Liver (tissue), 9 donors: Measurements from ENCODE around the gene ENPP3. TPM values are rescaled to one million over a fixed set of nuclear protein-coding genes. Genes with fewer than 3 reads are reported as not detected.

Source experiments
- DNase-seq: peaks from one replicate; pipeline ENCODE4 v3.0.0-alpha.2; 2017; ENCODE audit warnings: low spot score
- H3K27ac ChIP-seq, 2 donors: one replicate each; pipeline ENCODE4 v1.7.0; 2013; ENCODE audit warnings: inconsistent platforms in 2 of 2, low read length in 2 of 2, control low read depth in 1 of 2, low read depth in 1 of 2, mild to moderate bottlenecking in 1 of 2
- H3K27me3 ChIP-seq, 4 donors: one replicate each; pipeline versions ENCODE4 v1.6.1 to v1.7.0; 2013; ENCODE audit warnings: low read length in 3 of 4, inconsistent platforms in 1 of 4, mild to moderate bottlenecking in 1 of 4, moderate library complexity in 1 of 4; ENCODE audit not compliant: control insufficient read depth in 4 of 4, insufficient read depth in 4 of 4
- H3K36me3 ChIP-seq, 4 donors: one replicate each; pipeline versions ENCODE4 v1.6.1 to v1.7.0; 2013; ENCODE audit warnings: low read length in 3 of 4, mild to moderate bottlenecking in 3 of 4, low read depth in 1 of 4, moderate library complexity in 1 of 4; ENCODE audit not compliant: control insufficient read depth in 4 of 4, insufficient read depth in 3 of 4
- H3K4me1 ChIP-seq, 4 donors: one replicate each; pipeline versions ENCODE4 v1.6.1 to v1.7.0; 2013; ENCODE audit warnings: low read length in 3 of 4, mild to moderate bottlenecking in 3 of 4, moderate library complexity in 1 of 4; ENCODE audit not compliant: control insufficient read depth in 4 of 4, insufficient read depth in 4 of 4
- H3K4me3 ChIP-seq, 3 donors: one replicate each; pipeline versions ENCODE4 v1.6.1 to v1.7.0; 2013; ENCODE audit warnings: low read length in 3 of 3, control low read depth in 1 of 3, low read depth in 1 of 3, mild to moderate bottlenecking in 1 of 3
- H3K9ac ChIP-seq, 2 donors: one replicate each; pipeline ENCODE4 v1.7.0; 2013; ENCODE audit warnings: low read length in 2 of 2, mild to moderate bottlenecking in 2 of 2, moderate library complexity in 2 of 2, control low read depth in 1 of 2, low read depth in 1 of 2
- H3K9me3 ChIP-seq, 4 donors: one replicate each; pipeline versions ENCODE4 v1.6.1 to v1.7.0; 2013; ENCODE audit warnings: low read length in 3 of 4; ENCODE audit not compliant: control insufficient read depth in 4 of 4
- EGR1 ChIP-seq, 2 donors: IDR thresholded peaks; 2 replicates each; pipeline ENCODE4 v1.6.1; 2016 to 2018; ENCODE audit warnings: antibody characterized with exemption in 2 of 2, low read depth in 2 of 2
- FOXA1 ChIP-seq: IDR thresholded peaks from 2 replicates; pipeline ENCODE4 v1.6.1; 2016; ENCODE audit warnings: antibody characterized with exemption
- FOXA2 ChIP-seq: IDR thresholded peaks from 2 replicates; pipeline ENCODE4 v1.6.1; 2016; ENCODE audit warnings: antibody characterized with exemption
- GABPA ChIP-seq, 2 donors: IDR thresholded peaks in 1 of 2; conservative IDR thresholded peaks in 1 of 2; 2 replicates each; pipeline ENCODE4 v1.6.1; 2016; ENCODE audit warnings: antibody characterized with exemption in 2 of 2, mild to moderate bottlenecking in 1 of 2, moderate library complexity in 1 of 2
- HNF4A ChIP-seq, 2 donors: conservative IDR thresholded peaks; 2 replicates each; pipeline ENCODE4 v1.6.1; 2016; ENCODE audit warnings: antibody characterized with exemption in 2 of 2, mild to moderate bottlenecking in 2 of 2
- HNF4G ChIP-seq: IDR thresholded peaks from 2 replicates; pipeline ENCODE4 v1.6.1; 2016; ENCODE audit warnings: antibody characterized with exemption
- JUND ChIP-seq, 2 donors: IDR thresholded peaks; 2 replicates each; pipeline ENCODE4 v1.6.1; 2016; ENCODE audit warnings: antibody characterized with exemption in 2 of 2
- NR2F2 ChIP-seq: IDR thresholded peaks from 2 replicates; pipeline ENCODE4 v1.6.1; 2016; ENCODE audit warnings: antibody characterized with exemption
- RAD21 ChIP-seq, 2 donors: IDR thresholded peaks; 2 replicates each; pipeline ENCODE4 v1.6.1; 2016; ENCODE audit warnings: antibody characterized with exemption in 2 of 2, mild to moderate bottlenecking in 2 of 2
- RXRA ChIP-seq, 2 donors: IDR thresholded peaks; 2 replicates each; pipeline ENCODE4 v1.6.1; 2017 to 2018; ENCODE audit warnings: antibody characterized with exemption in 2 of 2, mild to moderate bottlenecking in 1 of 2
- SP1 ChIP-seq: IDR thresholded peaks from 2 replicates; pipeline ENCODE4 v1.6.1; 2018; ENCODE audit warnings: antibody characterized with exemption, mild to moderate bottlenecking
- TAF1 ChIP-seq: conservative IDR thresholded peaks from 2 replicates; pipeline ENCODE4 v1.6.1; 2016; ENCODE audit warnings: antibody characterized with exemption, mild to moderate bottlenecking
- YY1 ChIP-seq: IDR thresholded peaks from 2 replicates; pipeline ENCODE4 v1.6.1; 2016; ENCODE audit warnings: antibody characterized with exemption, mild to moderate bottlenecking
- WGBS: extraction: QIAGEN DNeasy Blood & Tissue Kit; methylation state at CpG from one replicate; pipeline ENCODE4 v1.1.7; 2013; 5-methylcytosine and 5-hydroxymethylcytosine counted together
- polyA plus RNA-seq, 2 donors: library from polyadenylated mRNA; stranded (reverse) in 1 of 2; unstranded in 1 of 2; fragments of 200-250 nt in 1 of 2; fragments of >200 nt in 1 of 2; fragmentation: Nextera tagmentation in 1 of 2; extraction: Ambion mirVana in 1 of 2; gene quantifications; one replicate each; pipeline versions ENCODE4 v1.2.1 to v1.2.3, GENCODE V29; 2013 to 2015
- total RNA-seq, 2 donors: library from RNA; depleted of rRNA; stranded (reverse); fragments of >200 nt; gene quantifications; one replicate each; pipeline ENCODE4 v1.2.3, GENCODE V29; 2014
- TF ChIP-seq, protein P1 (sequence below): IDR thresholded peaks from 2 replicates; pipeline ENCODE4 v1.6.1; 2016; ENCODE audit warnings: antibody characterized with exemption
- TF ChIP-seq, protein P2 (sequence below): IDR thresholded peaks from 2 replicates; pipeline ENCODE4 v1.6.1; 2016; ENCODE audit warnings: antibody characterized with exemption, mild to moderate bottlenecking
- TF ChIP-seq, protein P3 (sequence below): IDR thresholded peaks from 2 replicates; pipeline ENCODE4 v1.6.1; 2016; ENCODE audit warnings: antibody characterized with exemption
- TF ChIP-seq, protein P4 (sequence below): fragments of 150-350 bp; IDR thresholded peaks from 2 replicates; pipeline ENCODE4 v1.5.1; 2017; ENCODE audit warnings: improper control_type of control experiment, low read depth, low read length; ENCODE audit not compliant: missing input control
- TF ChIP-seq, protein P5 (sequence below): IDR thresholded peaks from 2 replicates; pipeline ENCODE4 v1.6.1; 2016; ENCODE audit warnings: antibody characterized with exemption
- donor health status: healthy.
- donor health status: healthy.
- donor health status: healthy.
- donor health status: healthy.
- donor health status: healthy.

Gene ENPP3
- total and polyA plus RNA-seq, 4 donors, result 0.51 to 6.1 (median 1.1) TPM

DNA sequence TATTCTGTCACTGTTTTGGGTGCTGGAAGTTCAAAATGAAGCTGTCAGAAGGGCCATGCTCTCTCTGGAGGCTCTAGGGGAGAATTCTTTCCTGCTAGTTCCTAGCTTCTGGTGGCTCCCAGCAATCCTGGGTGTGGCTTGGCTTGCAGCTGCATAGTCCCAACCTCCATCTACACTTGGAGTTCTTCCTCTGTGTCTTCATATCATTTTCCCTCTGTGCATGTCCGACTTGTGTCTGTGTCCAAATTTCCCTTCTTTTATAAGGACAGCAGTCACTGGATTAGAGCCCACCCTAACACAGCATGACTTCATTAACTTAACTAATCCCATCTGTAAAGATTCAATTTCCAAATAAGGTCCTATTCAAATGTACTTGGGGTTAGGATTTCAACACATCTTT is 147.5 kb downstream of the ENPP3 start:
- Histone ChIP-seq H3K27ac (no peak overlapping the region), H3K4me3 (no peak overlapping the region), H3K27me3 (no peaks in the 10 kb centered on the region), H3K9me3 (no peaks in the 10 kb centered on the region), H3K4me1 (no peaks in the 10 kb centered on the region), H3K9ac (no peak overlapping the region), H3K36me3 (no peaks in the 10 kb centered on the region)
- WGBS, result 75% methylated on average over 1 of the region's 1 CpG
- DNase-seq, result no peak
- TF ChIP-seq HNF4G (no peak), FOXA2 (no peak), HNF4A (conservative IDR thresholded peaks at IDR 0.05) (no peak), EGR1 (IDR thresholded peaks at IDR 0.05; ENCODE audit: low read depth in 2 of 2) (no peak), NR2F2 (no peak), RXRA (IDR thresholded peaks at IDR 0.05) (no peak), YY1 (no peak), TAF1 (no peak), SP1 (no peak), GABPA (IDR thresholded peaks at IDR 0.05 in 1 of 2, conservative IDR thresholded peaks at IDR 0.05 in 1 of 2) (no peak), RAD21 (IDR thresholded peaks at IDR 0.05) (no peak)
- TF ChIP-seq, protein P1, sequence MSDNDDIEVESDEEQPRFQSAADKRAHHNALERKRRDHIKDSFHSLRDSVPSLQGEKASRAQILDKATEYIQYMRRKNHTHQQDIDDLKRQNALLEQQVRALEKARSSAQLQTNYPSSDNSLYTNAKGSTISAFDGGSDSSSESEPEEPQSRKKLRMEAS, result no peak
- TF ChIP-seq, protein P2, sequence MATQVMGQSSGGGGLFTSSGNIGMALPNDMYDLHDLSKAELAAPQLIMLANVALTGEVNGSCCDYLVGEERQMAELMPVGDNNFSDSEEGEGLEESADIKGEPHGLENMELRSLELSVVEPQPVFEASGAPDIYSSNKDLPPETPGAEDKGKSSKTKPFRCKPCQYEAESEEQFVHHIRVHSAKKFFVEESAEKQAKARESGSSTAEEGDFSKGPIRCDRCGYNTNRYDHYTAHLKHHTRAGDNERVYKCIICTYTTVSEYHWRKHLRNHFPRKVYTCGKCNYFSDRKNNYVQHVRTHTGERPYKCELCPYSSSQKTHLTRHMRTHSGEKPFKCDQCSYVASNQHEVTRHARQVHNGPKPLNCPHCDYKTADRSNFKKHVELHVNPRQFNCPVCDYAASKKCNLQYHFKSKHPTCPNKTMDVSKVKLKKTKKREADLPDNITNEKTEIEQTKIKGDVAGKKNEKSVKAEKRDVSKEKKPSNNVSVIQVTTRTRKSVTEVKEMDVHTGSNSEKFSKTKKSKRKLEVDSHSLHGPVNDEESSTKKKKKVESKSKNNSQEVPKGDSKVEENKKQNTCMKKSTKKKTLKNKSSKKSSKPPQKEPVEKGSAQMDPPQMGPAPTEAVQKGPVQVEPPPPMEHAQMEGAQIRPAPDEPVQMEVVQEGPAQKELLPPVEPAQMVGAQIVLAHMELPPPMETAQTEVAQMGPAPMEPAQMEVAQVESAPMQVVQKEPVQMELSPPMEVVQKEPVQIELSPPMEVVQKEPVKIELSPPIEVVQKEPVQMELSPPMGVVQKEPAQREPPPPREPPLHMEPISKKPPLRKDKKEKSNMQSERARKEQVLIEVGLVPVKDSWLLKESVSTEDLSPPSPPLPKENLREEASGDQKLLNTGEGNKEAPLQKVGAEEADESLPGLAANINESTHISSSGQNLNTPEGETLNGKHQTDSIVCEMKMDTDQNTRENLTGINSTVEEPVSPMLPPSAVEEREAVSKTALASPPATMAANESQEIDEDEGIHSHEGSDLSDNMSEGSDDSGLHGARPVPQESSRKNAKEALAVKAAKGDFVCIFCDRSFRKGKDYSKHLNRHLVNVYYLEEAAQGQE, result no peak
- TF ChIP-seq, protein P3, sequence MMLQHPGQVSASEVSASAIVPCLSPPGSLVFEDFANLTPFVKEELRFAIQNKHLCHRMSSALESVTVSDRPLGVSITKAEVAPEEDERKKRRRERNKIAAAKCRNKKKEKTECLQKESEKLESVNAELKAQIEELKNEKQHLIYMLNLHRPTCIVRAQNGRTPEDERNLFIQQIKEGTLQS, result no peak
- TF ChIP-seq, protein P4, sequence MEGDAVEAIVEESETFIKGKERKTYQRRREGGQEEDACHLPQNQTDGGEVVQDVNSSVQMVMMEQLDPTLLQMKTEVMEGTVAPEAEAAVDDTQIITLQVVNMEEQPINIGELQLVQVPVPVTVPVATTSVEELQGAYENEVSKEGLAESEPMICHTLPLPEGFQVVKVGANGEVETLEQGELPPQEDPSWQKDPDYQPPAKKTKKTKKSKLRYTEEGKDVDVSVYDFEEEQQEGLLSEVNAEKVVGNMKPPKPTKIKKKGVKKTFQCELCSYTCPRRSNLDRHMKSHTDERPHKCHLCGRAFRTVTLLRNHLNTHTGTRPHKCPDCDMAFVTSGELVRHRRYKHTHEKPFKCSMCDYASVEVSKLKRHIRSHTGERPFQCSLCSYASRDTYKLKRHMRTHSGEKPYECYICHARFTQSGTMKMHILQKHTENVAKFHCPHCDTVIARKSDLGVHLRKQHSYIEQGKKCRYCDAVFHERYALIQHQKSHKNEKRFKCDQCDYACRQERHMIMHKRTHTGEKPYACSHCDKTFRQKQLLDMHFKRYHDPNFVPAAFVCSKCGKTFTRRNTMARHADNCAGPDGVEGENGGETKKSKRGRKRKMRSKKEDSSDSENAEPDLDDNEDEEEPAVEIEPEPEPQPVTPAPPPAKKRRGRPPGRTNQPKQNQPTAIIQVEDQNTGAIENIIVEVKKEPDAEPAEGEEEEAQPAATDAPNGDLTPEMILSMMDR, result no peak

DNA sequence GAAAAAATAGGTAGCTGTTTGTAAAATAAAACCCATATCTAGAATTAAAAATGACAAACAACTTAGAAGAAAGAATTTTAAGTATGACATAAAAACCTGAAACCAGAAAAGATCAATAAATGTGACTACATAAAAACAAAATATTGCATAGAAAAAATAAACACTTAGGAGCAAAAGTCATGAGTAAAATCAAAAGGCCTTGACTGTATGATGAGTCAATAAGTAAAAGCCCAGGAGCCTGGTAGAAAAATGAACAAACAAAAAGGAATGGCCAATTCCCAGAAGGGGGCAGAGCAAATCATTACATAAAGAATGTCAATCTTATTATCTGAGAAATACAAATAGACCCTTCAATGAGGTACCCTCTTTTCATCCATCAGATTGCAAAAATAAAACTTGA is 150.0 kb downstream of the ENPP3 start:
- TF ChIP-seq HNF4G, result no peak
- TF ChIP-seq YY1, result no peak
- no peak for TF ChIP-seq FOXA1
- TF ChIP-seq EGR1 (IDR thresholded peaks at IDR 0.05; ENCODE audit: low read depth in 2 of 2), result no peak
- TF ChIP-seq JUND (IDR thresholded peaks at IDR 0.05), result no peak
- TF ChIP-seq TAF1, result no peak
- TF ChIP-seq, protein P5, sequence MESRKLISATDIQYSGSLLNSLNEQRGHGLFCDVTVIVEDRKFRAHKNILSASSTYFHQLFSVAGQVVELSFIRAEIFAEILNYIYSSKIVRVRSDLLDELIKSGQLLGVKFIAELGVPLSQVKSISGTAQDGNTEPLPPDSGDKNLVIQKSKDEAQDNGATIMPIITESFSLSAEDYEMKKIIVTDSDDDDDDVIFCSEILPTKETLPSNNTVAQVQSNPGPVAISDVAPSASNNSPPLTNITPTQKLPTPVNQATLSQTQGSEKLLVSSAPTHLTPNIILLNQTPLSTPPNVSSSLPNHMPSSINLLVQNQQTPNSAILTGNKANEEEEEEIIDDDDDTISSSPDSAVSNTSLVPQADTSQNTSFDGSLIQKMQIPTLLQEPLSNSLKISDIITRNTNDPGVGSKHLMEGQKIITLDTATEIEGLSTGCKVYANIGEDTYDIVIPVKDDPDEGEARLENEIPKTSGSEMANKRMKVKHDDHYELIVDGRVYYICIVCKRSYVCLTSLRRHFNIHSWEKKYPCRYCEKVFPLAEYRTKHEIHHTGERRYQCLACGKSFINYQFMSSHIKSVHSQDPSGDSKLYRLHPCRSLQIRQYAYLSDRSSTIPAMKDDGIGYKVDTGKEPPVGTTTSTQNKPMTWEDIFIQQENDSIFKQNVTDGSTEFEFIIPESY, result no peak
- TF ChIP-seq SP1, result no peak
- no peak for TF ChIP-seq GABPA (IDR thresholded peaks at IDR 0.05 in 1 of 2, conservative IDR thresholded peaks at IDR 0.05 in 1 of 2)
- TF ChIP-seq RAD21 (IDR thresholded peaks at IDR 0.05), result no peak
- no peak for TF ChIP-seq NR2F2
- TF ChIP-seq HNF4A (conservative IDR thresholded peaks at IDR 0.05), result no peak
- TF ChIP-seq RXRA (IDR thresholded peaks at IDR 0.05), result no peak
- no peak for TF ChIP-seq FOXA2
- no peaks in the 10 kb centered on the region for H3K27me3 ChIP-seq

More for the DNA sequence above, 150.0 kb downstream of the ENPP3 start:
- no peaks in the 10 kb centered on the region for H3K4me1 ChIP-seq
- H3K9ac ChIP-seq, result no peak overlapping the region
- no peaks in the 10 kb centered on the region for H3K36me3 ChIP-seq
- no peak for DNase-seq
- no peak overlapping the region for H3K27ac ChIP-seq
- H3K4me3 ChIP-seq, result no peak overlapping the region
- H3K9me3 ChIP-seq, result no peaks in the 10 kb centered on the region
